ENCODE data around the gene SELPLG. TPM values are rescaled to one million over a fixed set of nuclear protein-coding genes. Genes with fewer than 3 reads are reported as not detected.
"Not testable (repeated sequence)": the region's sequence is repeated elsewhere in the genome, so short reads cannot be mapped to it uniquely, and the experiment has no call there.

The SELPLG gene
- total RNA-seq, 4 donors from 2014 or later = 1.3 to 5.6 (median 3.0) TPM

- no peak for TF ChIP-seq POLR2AphosphoS5 (IDR thresholded peaks at IDR 0.05)
- no peak for TF ChIP-seq POLR2A (IDR thresholded peaks at IDR 0.05)
- no peak for TF ChIP-seq EP300 (IDR thresholded peaks at IDR 0.05)
- TF ChIP-seq, protein P1, sequence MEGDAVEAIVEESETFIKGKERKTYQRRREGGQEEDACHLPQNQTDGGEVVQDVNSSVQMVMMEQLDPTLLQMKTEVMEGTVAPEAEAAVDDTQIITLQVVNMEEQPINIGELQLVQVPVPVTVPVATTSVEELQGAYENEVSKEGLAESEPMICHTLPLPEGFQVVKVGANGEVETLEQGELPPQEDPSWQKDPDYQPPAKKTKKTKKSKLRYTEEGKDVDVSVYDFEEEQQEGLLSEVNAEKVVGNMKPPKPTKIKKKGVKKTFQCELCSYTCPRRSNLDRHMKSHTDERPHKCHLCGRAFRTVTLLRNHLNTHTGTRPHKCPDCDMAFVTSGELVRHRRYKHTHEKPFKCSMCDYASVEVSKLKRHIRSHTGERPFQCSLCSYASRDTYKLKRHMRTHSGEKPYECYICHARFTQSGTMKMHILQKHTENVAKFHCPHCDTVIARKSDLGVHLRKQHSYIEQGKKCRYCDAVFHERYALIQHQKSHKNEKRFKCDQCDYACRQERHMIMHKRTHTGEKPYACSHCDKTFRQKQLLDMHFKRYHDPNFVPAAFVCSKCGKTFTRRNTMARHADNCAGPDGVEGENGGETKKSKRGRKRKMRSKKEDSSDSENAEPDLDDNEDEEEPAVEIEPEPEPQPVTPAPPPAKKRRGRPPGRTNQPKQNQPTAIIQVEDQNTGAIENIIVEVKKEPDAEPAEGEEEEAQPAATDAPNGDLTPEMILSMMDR (IDR thresholded peaks at IDR 0.05) = no peak
- Histone ChIP-seq H3K4me1 (peaks cover 30% of the 10 kb centered on the region), H3K9me3 (no peaks in the 10 kb centered on the region), H3K27ac (no peak overlapping the region), H3K36me3 (no peaks in the 10 kb centered on the region), H3K27me3 (peaks cover 5% of the 10 kb centered on the region), H3K4me3 (no peak overlapping the region)
- 68% methylated on average over 7 of the region's 7 CpGs for WGBS
- peak; percentile 28 to 46 for DNase-seq (ENCODE audit: low spot score in 2 of 2)
Measured at GRCh38 chr12:108637222-108637971, 3.7 kb upstream of the SELPLG start.

- no peak overlapping the region for H3K4me3 ChIP-seq
- WGBS = 92% methylated on average over 6 of the region's 6 CpGs
- no peak overlapping the region for H3K27ac ChIP-seq
- peaks cover 5% of the 10 kb centered on the region for H3K27me3 ChIP-seq
- peak in 1 of 2 donors; percentile 35 for DNase-seq (ENCODE audit: low spot score in 2 of 2)
- H3K4me1 ChIP-seq = peaks cover 25% of the 10 kb centered on the region
- TF ChIP-seq, protein P1 (IDR thresholded peaks at IDR 0.05) = no peak
- TF ChIP-seq POLR2AphosphoS5 (IDR thresholded peaks at IDR 0.05) = no peak
- no peak for TF ChIP-seq EP300 (IDR thresholded peaks at IDR 0.05)
- TF ChIP-seq POLR2A (IDR thresholded peaks at IDR 0.05) = no peak
- no peaks in the 10 kb centered on the region for H3K9me3 ChIP-seq
- H3K36me3 ChIP-seq = no peaks in the 10 kb centered on the region
Measured at GRCh38 chr12:108635997-108636808, 2.5 kb upstream of the SELPLG start.

GRCh38 chr12:108635201-108635996 lies 1.7 kb upstream of the SELPLG start:
- H3K36me3 ChIP-seq = no peaks in the 10 kb centered on the region
- H3K9me3 ChIP-seq = no peaks in the 10 kb centered on the region
- no peak for TF ChIP-seq POLR2AphosphoS5 (IDR thresholded peaks at IDR 0.05)
- DNase-seq (ENCODE audit: low spot score in 2 of 2) = peak; percentile 32 to 63
- peaks cover 31% of the 10 kb centered on the region for H3K4me1 ChIP-seq
- no peak overlapping the region for H3K4me3 ChIP-seq
- WGBS = 44% methylated on average over 15 of the region's 15 CpGs
- peaks cover 5% of the 10 kb centered on the region for H3K27me3 ChIP-seq
- peak overlapping the region; percentile 7 for H3K27ac ChIP-seq

DNA sequence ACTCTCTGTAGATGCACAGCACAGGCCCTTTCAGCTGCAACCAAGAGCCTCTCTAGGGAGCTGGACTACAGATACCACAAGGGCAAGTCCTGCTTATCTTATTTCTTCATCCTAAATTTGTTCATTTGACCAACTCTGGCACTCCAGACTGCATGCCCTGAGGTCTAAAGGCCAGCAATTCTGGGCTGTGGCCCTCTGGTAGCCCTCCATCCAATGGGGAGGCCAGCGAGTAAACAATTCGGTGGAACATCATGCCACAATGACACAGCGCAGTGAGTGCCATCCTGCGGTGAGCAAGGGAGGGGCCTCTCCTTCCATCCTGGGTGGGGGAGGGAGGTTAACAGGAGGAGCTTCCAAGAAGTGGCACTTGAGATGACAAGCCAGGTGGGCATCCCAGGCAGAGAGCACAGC lies 652 bp upstream of the SELPLG start:
- no peaks in the 10 kb centered on the region for H3K36me3 ChIP-seq
- WGBS = 78% methylated on average over 4 of the region's 4 CpGs

DNA sequence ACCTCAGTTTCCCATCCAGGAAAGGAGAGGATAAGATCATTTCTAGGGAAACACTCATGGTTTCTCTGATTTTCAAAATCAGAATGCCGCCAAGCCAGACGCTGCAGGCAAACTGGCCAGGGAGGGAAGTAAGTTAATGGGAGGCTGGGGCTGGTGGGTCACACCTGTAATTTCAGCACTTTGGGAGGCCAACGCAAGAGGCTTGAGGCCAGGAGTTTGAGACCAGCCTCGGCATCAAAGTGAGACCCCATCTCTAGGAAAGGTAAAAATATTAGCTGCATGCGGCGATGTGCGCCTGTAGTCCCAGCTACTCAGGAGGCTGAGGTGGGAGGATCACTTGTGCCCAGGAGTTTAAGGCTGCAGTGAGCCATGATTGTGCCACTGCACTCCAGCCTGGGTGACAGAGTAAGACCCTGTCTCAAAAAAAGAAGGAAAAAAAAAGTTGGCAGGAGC lies 587 bp downstream of the SELPLG start:
- peak overlapping the region; percentile 11 for H3K4me3 ChIP-seq
- H3K9me3 ChIP-seq = no peaks in the 10 kb centered on the region
- H3K36me3 ChIP-seq = no peaks in the 10 kb centered on the region
- 91% methylated on average over 7 of the region's 7 CpGs for WGBS
- DNase-seq (ENCODE audit: low spot score in 2 of 2) = peak; percentile 21 to 70
- peak overlapping the region; percentile 2 for H3K27ac ChIP-seq
- TF ChIP-seq EP300 (IDR thresholded peaks at IDR 0.05) (no peak), POLR2AphosphoS5 (IDR thresholded peaks at IDR 0.05) (no peak), POLR2A (IDR thresholded peaks at IDR 0.05) (no peak)
- TF ChIP-seq, protein P1 (IDR thresholded peaks at IDR 0.05) = no peak
- peaks cover 43% of the 10 kb centered on the region for H3K4me1 ChIP-seq
- H3K27me3 ChIP-seq = peaks cover 5% of the 10 kb centered on the region

More for the DNA sequence above, 652 bp upstream of the SELPLG start:
- Histone ChIP-seq H3K4me1 (peaks cover 42% of the 10 kb centered on the region), H3K27me3 (peaks cover 5% of the 10 kb centered on the region), H3K9me3 (no peaks in the 10 kb centered on the region), H3K27ac (peak overlapping the region; percentile 2), H3K4me3 (no peak overlapping the region)
- DNase-seq (ENCODE audit: low spot score in 2 of 2) = peak; percentile 62 to 72
- TF ChIP-seq POLR2AphosphoS5 (IDR thresholded peaks at IDR 0.05) (no peak), EP300 (IDR thresholded peaks at IDR 0.05) (no peak), POLR2A (IDR thresholded peaks at IDR 0.05) (no peak)
- TF ChIP-seq, protein P1 (IDR thresholded peaks at IDR 0.05) = no peak

DNA sequence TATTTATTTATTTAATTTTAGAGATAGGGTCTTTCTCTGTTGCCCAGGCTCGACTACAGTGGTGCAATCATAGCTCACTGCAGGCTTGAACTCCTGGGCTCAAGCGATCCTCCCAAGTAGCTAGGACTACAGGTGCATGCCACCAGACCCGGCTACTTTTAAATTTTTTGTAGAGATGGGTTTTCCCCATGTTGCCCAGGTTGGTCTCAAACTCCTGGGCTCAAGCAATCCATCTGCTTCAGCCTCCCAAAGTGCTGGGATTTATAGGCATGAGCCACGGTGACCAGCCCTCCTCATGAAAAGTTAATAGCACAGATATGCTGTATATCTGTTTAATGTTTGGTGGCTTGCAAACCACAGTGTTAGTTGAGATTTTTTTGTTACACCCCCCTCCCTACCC lies 2.4 kb downstream of the SELPLG start:
- not testable (repeated sequence) for H3K36me3 ChIP-seq; H3K27me3 ChIP-seq; DNase-seq (ENCODE audit: low spot score in 2 of 2); H3K9me3 ChIP-seq; H3K4me3 ChIP-seq; H3K27ac ChIP-seq
- H3K4me1 ChIP-seq = peaks cover 45% of the 10 kb centered on the region
- WGBS = 97% methylated on average over 4 of the region's 4 CpGs
